ENCODE results near the gene STARD3. TPM values are rescaled to one million over a fixed set of nuclear protein-coding genes. Genes with fewer than 3 reads are reported as not detected.

The STARD3 gene
- polyA plus RNA-seq, 1 donor = 57.9 TPM

GRCh38 chr17:39604911-39605491, 31.9 kb upstream of the STARD3 start:
- Histone ChIP-seq H3K4me3 (ENCODE audit: low read length) (no peak overlapping the region), H3K36me3 (ENCODE audit: control insufficient read depth, insufficient read depth, low read length) (no peaks in the 10 kb centered on the region), H3K27ac (ENCODE audit: low read length) (no peak overlapping the region), H3K4me1 (ENCODE audit: control insufficient read depth, insufficient read depth, low read length) (peaks cover 10% of the 10 kb centered on the region), H3K27me3 (ENCODE audit: control insufficient read depth, insufficient read depth, low read length) (peaks cover 99% of the 10 kb centered on the region), H3K9me3 (ENCODE audit: control insufficient read depth, low read depth, low read length) (peaks cover 9% of the 10 kb centered on the region)
- DNase-seq = no peak
- WGBS (ENCODE audit: insufficient coverage, low lambda C conversion rate) = no CpG with 5 or more reads among the region's 31 CpGs

GRCh38 chr17:39605492-39606433, 31.2 kb upstream of the STARD3 start:
- WGBS (ENCODE audit: insufficient coverage, low lambda C conversion rate) = no CpG with 5 or more reads among the region's 102 CpGs
- H3K27me3 ChIP-seq (ENCODE audit: control insufficient read depth, insufficient read depth, low read length) = peaks cover 97% of the 10 kb centered on the region
- DNase-seq = peak in 1 of 2 donors; percentile 45
- no peak overlapping the region for H3K4me3 ChIP-seq (ENCODE audit: low read length)
- no peak overlapping the region for H3K27ac ChIP-seq (ENCODE audit: low read length)
- H3K4me1 ChIP-seq (ENCODE audit: control insufficient read depth, insufficient read depth, low read length) = peaks cover 10% of the 10 kb centered on the region
- H3K36me3 ChIP-seq (ENCODE audit: control insufficient read depth, insufficient read depth, low read length) = no peaks in the 10 kb centered on the region
- peaks cover 9% of the 10 kb centered on the region for H3K9me3 ChIP-seq (ENCODE audit: control insufficient read depth, low read depth, low read length)

- H3K9me3 ChIP-seq (ENCODE audit: control insufficient read depth, low read depth, low read length) = peaks cover 9% of the 10 kb centered on the region
- no peak for DNase-seq
- WGBS (ENCODE audit: insufficient coverage, low lambda C conversion rate) = no CpG with 5 or more reads among the region's 66 CpGs
- no peak overlapping the region for H3K4me3 ChIP-seq (ENCODE audit: low read length)
- H3K27me3 ChIP-seq (ENCODE audit: control insufficient read depth, insufficient read depth, low read length) = peaks cover 97% of the 10 kb centered on the region
- no peak overlapping the region for H3K27ac ChIP-seq (ENCODE audit: low read length)
- H3K36me3 ChIP-seq (ENCODE audit: control insufficient read depth, insufficient read depth, low read length) = no peaks in the 10 kb centered on the region
- peaks cover 10% of the 10 kb centered on the region for H3K4me1 ChIP-seq (ENCODE audit: control insufficient read depth, insufficient read depth, low read length)
Measured at GRCh38 chr17:39606434-39607056, 30.4 kb upstream of the STARD3 start.

GRCh38 chr17:39607057-39607850, 29.7 kb upstream of the STARD3 start:
- H3K36me3 ChIP-seq (ENCODE audit: control insufficient read depth, insufficient read depth, low read length) = no peaks in the 10 kb centered on the region
- H3K27ac ChIP-seq (ENCODE audit: low read length) = no peak overlapping the region
- DNase-seq = no peak
- WGBS (ENCODE audit: insufficient coverage, low lambda C conversion rate) = no CpG with 5 or more reads among the region's 40 CpGs
- H3K27me3 ChIP-seq (ENCODE audit: control insufficient read depth, insufficient read depth, low read length) = peaks cover 96% of the 10 kb centered on the region
- peaks cover 10% of the 10 kb centered on the region for H3K4me1 ChIP-seq (ENCODE audit: control insufficient read depth, insufficient read depth, low read length)
- H3K4me3 ChIP-seq (ENCODE audit: low read length) = no peak overlapping the region
- H3K9me3 ChIP-seq (ENCODE audit: control insufficient read depth, low read depth, low read length) = peaks cover 9% of the 10 kb centered on the region

- H3K9me3 ChIP-seq (ENCODE audit: control insufficient read depth, low read depth, low read length) = peaks cover 9% of the 10 kb centered on the region
- no peak within 1 kb of the TSS for H3K27ac ChIP-seq (ENCODE audit: low read length)
- H3K36me3 ChIP-seq (ENCODE audit: control insufficient read depth, insufficient read depth, low read length) = no peaks in the 10 kb centered on the region
- H3K4me1 ChIP-seq (ENCODE audit: control insufficient read depth, insufficient read depth, low read length) = peaks cover 10% of the 10 kb centered on the region
- no peak for DNase-seq
- peaks cover 96% of the 10 kb centered on the region for H3K27me3 ChIP-seq (ENCODE audit: control insufficient read depth, insufficient read depth, low read length)
- WGBS (ENCODE audit: insufficient coverage, low lambda C conversion rate) = 7% methylated on average over 3 of the region's 20 CpGs
- no peak within 1 kb of the TSS for H3K4me3 ChIP-seq (ENCODE audit: low read length)
Measured at GRCh38 chr17:39607851-39608130, 29.2 kb upstream of the STARD3 start, which contains the start of gene NEUROD2. TSS of gene NEUROD2 (minus strand) at chr17:39607920. CDS start at chr17:39606599, 1,321 bp downstream.

GRCh38 chr17:39608142-39608981, 28.6 kb upstream of the STARD3 start:
- H3K4me1 ChIP-seq (ENCODE audit: control insufficient read depth, insufficient read depth, low read length) = peaks cover 10% of the 10 kb centered on the region

GRCh38 chr17:39609416-39610025, 27.4 kb upstream of the STARD3 start:
- no peak overlapping the region for H3K4me3 ChIP-seq (ENCODE audit: low read length)
- no peak for DNase-seq
- WGBS (ENCODE audit: insufficient coverage, low lambda C conversion rate) = no CpG with 5 or more reads among the region's 4 CpGs
- H3K27ac ChIP-seq (ENCODE audit: low read length) = no peak overlapping the region
- H3K9me3 ChIP-seq (ENCODE audit: control insufficient read depth, low read depth, low read length) = peaks cover 6% of the 10 kb centered on the region
- peaks cover 10% of the 10 kb centered on the region for H3K4me1 ChIP-seq (ENCODE audit: control insufficient read depth, insufficient read depth, low read length)
- peaks cover 92% of the 10 kb centered on the region for H3K27me3 ChIP-seq (ENCODE audit: control insufficient read depth, insufficient read depth, low read length)
- no peaks in the 10 kb centered on the region for H3K36me3 ChIP-seq (ENCODE audit: control insufficient read depth, insufficient read depth, low read length)

More at GRCh38 chr17:39608142-39608981, 28.6 kb upstream of the STARD3 start:
- Histone ChIP-seq H3K4me3 (ENCODE audit: low read length) (no peak overlapping the region), H3K36me3 (ENCODE audit: control insufficient read depth, insufficient read depth, low read length) (no peaks in the 10 kb centered on the region), H3K27me3 (ENCODE audit: control insufficient read depth, insufficient read depth, low read length) (peaks cover 96% of the 10 kb centered on the region), H3K9me3 (ENCODE audit: control insufficient read depth, low read depth, low read length) (peaks cover 9% of the 10 kb centered on the region), H3K27ac (ENCODE audit: low read length) (no peak overlapping the region)
- no peak for DNase-seq
- no CpG with 5 or more reads among the region's 15 CpGs for WGBS (ENCODE audit: insufficient coverage, low lambda C conversion rate)

- Histone ChIP-seq H3K9me3 (ENCODE audit: control insufficient read depth, low read depth, low read length) (no peaks in the 10 kb centered on the region), H3K27ac (ENCODE audit: low read length) (no peak overlapping the region), H3K36me3 (ENCODE audit: control insufficient read depth, insufficient read depth, low read length) (no peaks in the 10 kb centered on the region), H3K4me1 (ENCODE audit: control insufficient read depth, insufficient read depth, low read length) (peaks cover 2% of the 10 kb centered on the region), H3K4me3 (ENCODE audit: low read length) (no peak overlapping the region), H3K27me3 (ENCODE audit: control insufficient read depth, insufficient read depth, low read length) (peaks cover 89% of the 10 kb centered on the region)
- no peak for DNase-seq
- 96% methylated on average over 5 of the region's 9 CpGs for WGBS (ENCODE audit: insufficient coverage, low lambda C conversion rate)
Measured at GRCh38 chr17:39611401-39612112, 25.4 kb upstream of the STARD3 start.

Measured in large intestine (tissue), 3 donors.